HFF-Myc (cell line): Measurements from ENCODE around the gene FSTL5.
A peak's percentile ranks its signal among the peaks of the same experiment; 100 is the strongest.

Source experiments
- DNase-seq: peaks from one replicate; pipeline ENCODE4 v3.0.0-alpha.2; 2011; ENCODE audit warnings: low read depth; ENCODE audit errors: extremely low read depth
- H3K4me3 ChIP-seq: replicated peaks from 2 replicates; pipeline ENCODE4 v1.5.1; 2011; ENCODE audit warnings: low read depth, mild to moderate bottlenecking, control low read depth, low read length
- CTCF ChIP-seq: IDR thresholded peaks from 2 replicates; pipeline ENCODE4 v1.5.1; 2012; ENCODE audit warnings: mild to moderate bottlenecking, low read depth, low read length, control low read depth; ENCODE audit errors: missing control alignments

FSTL5 gene

GRCh38 chr4:161650812-161651211 is 513.0 kb downstream of the FSTL5 start:
- no peak for TF ChIP-seq CTCF
- DNase-seq: no peak
- no peak overlapping the region for H3K4me3 ChIP-seq

- no peak for TF ChIP-seq CTCF
Measured at GRCh38 chr4:161647757-161648156, 516.0 kb downstream of the FSTL5 start.

DNA sequence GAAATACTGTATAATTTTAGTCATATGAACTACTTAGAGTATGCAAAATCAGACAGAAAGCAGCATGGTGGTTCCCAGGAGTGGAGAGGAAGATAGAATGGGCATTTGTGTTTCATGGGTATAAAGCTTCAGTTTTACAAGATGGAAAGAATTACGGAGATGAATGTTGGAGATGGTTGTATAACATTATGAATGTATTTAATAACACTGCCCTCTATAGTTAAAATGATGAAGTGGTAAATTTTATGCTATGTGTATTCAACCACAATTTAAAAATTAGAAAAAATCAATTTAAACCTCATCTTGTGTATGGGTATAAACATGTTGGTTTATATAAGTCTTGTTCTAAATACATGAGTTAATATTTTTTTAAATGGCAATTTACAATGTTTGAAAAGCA is 521.1 kb downstream of the FSTL5 start:
- DNase-seq: no peak
- H3K4me3 ChIP-seq: no peak overlapping the region
- TF ChIP-seq CTCF: no peak

More at GRCh38 chr4:161647757-161648156, 516.0 kb downstream of the FSTL5 start:
- DNase-seq: no peak
- H3K4me3 ChIP-seq: no peak overlapping the region

GRCh38 chr4:161629694-161630441 is 533.9 kb downstream of the FSTL5 start:
- peak; percentile 27 for DNase-seq
- TF ChIP-seq CTCF: no peak
- no peak overlapping the region for H3K4me3 ChIP-seq

GRCh38 chr4:161604516-161605300 is 559.1 kb downstream of the FSTL5 start:
- no peak for DNase-seq
- no peak for TF ChIP-seq CTCF
- no peak overlapping the region for H3K4me3 ChIP-seq

DNA sequence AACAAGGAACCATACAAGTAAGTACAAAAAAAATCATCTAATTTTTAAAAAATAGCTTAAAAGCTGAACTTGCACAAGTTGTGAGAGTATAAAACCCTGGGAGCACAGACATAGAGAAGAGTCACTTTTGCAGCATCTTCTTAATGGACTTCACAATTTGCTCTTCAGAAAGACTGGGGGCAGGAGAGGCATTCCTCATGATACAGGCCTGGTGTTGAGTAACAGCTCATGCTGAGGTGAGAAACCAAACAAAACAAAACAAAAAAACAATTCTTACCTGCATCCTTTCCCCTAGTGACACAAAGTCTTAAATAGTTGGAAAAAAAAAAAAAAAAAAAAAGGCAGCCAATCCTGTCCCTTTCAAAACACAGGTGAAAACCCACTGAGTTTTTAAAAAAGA is 562.8 kb downstream of the FSTL5 start:
- H3K4me3 ChIP-seq: no peak overlapping the region
- no peak for DNase-seq
- TF ChIP-seq CTCF: no peak
